NCI-H510A treated with DMSO at 0.1 percent for 48 hours (cell line): Measurements from ENCODE around the gene TMEM259.

Experiments used
- DNase-seq: peaks from one replicate; lab custom pipeline; 2025; lab: John Stamatoyannopoulos, UW

Gene TMEM259

DNA sequence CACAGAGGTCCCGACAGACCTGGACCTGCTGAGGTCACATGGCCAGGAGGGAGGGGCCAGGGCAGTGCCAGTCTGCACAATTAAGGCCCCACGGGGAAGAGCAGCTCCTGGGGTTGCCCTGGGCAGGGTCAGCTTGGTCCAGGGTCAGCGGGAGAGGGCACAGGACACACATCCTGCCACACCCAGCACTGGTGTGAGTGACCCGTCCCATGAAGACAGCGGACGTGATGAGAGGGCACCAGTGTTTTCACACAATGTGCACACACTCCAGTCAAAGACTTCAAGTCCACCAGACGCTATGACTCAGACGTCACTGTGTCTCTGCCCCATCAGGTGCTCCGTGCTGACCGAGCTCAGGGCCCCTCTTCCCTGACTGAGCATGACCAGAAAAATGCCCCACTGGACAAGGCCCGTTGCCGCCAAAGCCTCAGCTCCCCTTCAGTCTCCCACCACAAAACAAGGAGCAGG, 4.2 kb downstream of the TMEM259 start:
- DNase-seq, result no peak

DNA sequence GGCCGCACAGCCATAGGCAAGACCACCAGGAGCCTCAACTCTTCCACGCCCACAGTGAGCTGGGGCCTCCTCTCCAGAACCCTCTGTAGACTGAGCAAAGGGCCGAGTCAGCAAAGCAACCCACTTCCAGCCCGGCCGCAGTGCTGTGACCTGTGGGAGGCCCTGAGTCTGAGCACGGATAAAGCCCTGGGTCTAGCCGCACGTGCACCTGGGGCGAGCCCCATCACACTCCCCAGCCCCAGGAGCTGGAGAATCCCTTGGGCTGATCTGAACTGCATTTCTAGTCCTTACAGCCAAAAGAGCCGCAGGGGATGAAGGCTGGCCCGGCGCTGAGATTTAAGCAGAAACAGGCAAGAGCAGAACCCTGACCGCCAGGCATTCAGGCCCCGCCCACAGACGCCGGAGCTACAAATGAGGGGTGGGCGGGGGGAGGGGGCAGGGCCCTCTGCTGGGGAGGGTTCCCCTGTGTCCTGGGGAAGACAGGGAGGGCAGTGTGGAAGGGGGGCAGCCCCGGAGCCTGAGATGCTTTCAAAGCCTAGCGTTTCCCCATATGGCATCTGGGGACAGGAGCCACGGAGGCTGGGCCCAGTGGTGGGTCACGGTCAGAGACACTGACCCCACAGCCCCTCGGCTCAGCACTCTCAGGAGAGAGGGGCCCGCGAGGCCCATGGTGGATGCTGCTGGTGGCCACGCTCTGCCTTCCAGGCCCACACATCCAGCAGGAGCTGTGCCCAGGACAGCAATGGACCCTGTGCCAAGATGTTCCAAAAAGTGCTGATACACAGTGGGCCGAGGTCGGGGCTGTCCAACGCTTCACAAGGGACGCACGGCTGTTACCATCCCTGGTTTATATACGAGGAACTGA, 4.9 kb downstream of the TMEM259 start:
- DNase-seq, result no peak

DNA sequence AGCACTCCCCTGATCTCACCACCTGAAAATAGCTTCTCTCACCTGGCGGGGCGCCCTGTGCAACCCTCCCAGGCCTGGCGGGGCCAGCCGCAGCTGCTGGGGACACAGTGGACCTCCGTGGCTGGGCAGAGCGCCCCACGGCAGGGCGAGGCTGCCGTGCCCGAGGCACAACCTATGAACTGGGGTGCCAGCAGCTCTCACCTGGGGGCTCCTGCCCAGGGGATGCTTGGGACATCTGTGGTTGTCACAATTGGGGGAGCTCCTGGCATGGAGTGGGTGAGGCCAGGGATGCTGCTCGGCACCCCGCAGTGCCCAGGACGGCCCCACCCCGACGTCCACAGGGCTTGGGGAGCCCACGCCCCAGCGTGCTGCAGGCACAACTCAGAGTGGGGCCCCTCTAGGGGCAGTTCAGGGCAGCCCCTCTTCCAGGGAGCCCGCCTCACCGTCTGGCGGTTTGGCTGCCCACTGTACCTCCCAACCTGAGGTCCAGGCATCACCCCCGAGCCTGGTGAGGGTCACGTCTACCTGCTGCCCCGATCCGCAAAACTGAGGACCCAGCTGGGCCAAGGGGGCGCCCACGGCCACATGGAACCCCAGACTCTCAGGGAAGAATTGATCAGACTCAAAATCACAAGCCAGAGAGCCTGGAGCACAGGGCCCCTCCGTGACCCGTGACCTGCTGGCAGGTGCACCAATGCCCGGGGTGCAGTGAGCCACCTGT, 5.7 kb downstream of the TMEM259 start:
- no peak for DNase-seq

DNA sequence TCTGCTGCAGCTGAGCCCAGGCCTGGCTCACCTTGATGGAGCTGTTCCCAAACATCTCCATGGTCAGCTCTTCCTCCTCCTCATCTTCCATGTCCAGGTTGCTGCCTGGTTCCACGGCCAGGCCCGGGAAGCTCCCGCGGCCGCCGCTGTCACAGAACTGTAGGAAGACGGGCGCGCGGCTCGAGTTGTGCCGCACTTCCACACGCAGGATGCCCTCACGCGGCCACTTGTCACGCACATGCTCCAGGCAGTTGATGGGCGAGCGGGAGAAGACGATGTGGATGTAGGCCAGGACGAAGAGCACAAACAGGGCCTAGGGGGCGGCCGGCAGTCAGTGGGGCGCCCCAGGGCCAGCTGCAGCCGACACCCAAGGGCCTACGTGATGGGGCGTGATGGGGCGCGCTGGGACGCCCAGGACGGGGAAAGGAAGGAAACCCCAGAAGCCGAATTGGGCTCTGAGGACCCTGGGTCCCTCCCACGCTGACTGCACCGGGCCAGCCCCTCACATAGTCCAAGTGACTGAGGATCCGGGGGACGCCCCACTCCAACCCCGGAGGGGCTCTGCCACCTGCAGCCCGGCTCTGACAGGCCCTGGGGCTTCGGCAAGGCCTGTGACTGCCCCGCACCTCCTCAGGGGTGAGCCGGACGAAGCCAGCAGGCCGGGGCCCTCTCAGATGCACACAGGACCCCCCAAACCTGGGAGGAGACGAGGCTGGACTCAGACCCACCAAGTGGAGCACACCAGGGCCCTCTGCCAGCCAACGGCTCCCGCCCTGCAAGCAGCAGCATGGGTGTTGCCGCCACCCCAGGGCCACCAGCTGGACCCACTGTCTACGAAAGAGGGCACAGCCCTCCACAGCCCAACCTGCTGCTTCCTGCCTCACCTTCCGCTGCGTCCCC, 6.5 kb downstream of the TMEM259 start:
- no peak for DNase-seq

DNA sequence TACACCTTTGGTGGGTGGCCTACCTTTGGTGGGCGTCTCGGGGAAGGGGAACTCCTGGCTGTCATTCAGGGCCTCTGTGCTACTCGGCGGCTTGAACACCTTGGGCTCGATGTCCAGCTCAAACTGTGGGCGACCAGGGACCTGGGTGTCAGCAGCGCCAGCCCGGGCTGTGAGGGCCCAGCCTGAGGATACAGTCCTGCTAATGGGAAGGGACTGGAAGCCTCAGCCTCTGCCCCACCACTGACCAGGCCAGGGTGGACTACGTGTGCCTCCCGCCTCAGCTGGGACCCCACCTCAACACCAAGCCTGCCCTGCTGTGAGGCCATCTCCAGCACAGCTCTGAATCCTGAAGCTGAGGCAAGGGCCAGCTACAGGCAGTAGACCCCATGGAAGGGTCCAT, 7.7 kb downstream of the TMEM259 start:
- no peak for DNase-seq

DNA sequence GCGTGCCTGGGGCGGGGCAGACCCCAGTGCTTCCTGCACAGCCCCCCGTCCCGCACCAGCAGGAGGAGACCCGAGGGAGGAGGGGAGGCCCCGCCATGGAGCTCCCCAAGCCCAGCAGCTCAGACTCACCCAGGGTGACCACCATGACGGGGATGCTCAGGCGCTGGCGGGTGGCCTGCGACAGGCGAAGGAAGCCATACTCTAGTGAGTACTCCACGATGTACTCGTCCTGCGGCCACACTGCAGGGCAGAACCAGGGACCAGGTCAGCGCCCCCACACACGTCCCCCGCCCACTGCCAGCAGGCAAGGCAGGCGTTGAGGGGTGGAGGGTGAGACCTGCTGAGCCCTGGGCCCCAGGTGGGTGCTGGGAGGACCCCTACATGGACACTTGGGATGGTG, 8.6 kb downstream of the TMEM259 start:
- no peak for DNase-seq

DNA sequence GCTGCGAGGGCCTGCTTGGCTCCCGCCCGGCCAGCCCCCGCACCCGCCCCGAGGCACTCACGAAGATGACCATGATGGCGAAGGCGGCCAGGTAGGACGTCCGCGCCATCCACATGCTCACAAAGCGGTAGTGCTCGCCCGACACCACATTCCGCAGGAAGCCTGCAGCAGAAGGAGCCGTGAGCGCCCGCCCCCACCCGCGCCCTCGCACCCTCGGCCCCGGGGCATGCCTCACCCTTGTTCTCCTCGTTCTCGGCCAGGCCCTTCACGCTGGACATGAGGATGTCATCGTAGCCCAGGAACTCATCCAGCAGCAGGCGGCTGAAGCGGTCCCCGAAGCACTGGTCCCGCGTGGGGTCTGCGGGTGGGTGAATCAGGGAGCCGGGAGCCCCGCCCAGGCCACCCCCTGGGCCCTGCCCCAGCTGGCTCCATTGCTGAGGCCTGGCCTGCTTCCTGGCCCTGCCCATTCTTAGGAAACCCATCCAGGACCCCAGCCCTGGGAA, 9.0 kb downstream of the TMEM259 start:
- no peak for DNase-seq

DNA sequence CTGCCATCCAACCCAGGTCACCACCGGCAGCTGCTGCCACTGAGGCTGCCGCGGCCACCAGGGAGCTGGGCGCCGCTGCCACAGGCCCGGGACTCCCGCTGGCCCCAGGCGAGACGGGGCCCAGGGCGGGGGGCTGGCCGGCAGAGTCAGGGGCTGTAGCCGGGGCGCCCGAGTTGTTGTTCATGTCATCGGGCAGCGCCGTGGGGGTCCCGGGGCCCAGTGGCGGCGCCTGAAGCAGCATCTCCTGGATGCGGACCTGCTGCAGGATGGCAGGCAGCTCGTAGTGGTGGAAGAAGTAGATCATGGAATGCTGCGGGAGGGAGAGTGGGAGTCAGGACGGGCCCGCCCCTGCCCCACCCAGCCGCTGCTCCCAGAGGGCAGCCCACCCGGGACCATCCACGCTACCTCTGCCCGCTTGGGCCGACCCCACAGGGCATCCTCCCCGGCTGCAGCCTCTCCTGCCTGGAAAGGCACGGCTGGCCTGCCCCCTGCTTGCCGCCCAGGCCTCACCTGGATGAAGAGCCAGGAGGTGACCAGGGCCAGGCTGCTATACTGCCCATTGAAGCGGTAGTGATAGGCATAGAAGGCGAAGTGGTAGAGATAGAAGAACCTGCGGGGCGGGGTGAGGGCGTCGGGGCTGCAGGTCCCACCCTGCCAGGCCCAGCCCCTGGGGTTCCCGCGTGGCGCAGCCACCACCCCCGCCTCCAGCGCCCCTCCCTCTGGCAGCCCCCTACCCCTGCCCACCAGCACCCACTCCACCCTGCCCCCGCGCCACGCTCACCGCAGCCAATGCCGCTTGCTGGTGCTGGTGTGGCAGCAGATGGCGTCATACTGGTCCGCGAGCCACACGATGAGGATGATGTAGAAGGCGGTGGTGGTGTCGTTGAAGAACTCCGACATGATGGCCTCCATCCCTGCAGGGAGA, 10.1 kb downstream of the TMEM259 start:
- DNase-seq, result no peak

DNA sequence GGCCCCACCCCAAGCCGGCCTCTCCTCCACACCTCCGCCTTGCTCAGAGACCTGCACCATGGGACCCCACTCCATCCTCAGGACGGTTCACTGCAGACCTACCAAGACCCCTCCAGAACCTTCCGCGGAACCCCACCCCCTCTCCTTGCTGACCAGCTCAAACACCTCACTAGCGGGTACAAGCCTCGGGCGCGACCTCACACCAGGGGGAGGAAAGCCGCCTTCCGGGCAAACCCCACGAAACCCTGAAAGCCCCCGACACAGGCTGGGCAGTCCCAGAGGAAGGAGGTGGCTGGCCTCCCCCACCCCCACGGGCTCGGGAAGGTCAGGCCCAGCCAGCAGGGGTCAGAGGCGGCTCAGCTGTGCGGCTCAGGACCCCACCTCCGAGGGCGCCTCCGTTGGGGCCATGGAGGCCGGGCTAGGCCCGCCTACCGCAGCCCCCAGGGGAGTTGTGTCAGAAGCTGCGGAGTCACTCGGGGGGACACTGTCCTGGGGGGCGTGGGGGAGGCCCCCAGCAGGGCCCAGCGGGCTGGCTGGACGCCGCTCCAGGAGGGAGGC, 10.9 kb downstream of the TMEM259 start:
- DNase-seq, result no peak

DNA sequence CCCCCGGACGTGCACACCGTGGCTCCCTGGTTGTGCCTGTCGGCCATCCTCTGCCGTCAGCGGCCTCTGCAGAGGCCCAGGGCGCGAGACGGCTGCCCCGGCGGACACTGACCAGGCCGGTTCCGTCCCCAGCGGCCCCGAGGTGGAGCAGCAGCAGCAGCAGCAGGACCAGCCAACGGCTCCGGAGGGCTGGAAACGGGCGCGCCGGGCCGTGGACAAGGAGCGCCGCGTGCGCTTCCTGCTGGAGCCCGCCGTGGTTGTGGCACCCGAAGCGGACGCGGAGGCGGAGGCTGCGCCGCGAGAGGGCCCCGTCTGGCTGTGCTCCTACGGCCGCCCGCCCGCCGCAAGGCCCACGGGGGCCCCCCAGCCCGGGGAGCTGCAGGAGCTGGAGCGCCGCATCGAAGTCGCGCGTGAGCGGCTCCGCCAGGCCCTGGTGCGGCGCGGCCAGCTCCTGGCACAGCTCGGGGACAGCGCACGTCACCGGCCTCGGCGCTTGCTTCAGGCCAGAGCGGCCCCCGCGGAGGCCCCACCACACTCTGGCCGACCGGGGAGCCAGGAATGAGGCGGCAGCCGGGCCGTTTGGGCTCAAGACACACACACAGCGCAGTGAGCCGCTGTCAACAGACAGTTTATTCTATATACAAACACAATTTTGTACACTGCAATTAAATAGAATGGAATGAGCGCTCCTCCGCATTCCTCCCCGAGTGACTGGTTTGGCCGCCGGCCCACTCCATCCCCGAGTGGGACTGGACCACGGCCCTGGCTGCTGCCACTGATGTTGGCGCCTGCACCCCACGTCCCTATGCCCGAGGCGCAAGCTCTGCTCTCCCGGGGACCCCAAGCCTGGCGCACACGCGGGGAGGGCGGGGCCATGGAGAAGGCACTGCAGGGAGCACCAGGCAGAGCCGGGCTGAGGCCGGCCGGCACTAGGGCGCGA, 11.6 kb downstream of the TMEM259 start:
- no peak for DNase-seq

DNA sequence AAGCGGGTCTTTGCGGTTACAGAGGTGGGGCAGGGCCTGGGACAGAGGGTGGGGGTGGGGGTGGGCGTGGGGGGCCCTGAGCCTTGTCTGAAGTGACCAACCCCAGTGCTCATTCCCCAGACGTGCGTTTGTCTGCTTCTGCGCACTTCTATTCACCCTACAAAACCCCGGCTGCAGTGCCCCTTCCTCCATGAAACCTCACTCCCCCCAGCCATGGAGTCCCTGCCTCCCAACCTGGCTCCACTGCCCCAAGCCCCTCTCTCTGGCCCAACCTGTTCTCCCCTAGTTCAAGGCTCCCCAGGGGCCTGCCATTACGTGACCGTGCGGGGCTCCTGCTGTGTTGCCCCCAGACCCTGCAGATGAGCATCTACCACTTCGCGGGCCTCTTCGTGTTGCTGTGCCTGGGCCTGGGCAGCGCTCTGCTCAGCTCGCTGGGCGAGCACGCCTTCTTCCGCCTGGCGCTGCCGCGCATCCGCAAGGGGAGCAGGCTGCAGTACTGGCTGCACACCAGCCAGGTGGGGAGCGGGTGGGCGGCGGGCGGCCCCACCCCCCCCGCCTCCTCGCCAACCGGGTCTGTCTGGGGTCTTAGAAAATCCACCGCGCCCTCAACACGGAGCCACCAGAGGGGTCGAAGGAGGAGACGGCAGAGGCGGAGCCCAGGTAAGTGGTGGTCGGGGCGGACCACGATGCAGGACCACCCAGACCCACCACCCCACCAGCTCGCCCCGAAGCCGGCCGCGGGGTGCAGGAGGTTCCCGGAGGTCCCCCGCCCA, 12.5 kb downstream of the TMEM259 start:
- DNase-seq, result no peak

DNA sequence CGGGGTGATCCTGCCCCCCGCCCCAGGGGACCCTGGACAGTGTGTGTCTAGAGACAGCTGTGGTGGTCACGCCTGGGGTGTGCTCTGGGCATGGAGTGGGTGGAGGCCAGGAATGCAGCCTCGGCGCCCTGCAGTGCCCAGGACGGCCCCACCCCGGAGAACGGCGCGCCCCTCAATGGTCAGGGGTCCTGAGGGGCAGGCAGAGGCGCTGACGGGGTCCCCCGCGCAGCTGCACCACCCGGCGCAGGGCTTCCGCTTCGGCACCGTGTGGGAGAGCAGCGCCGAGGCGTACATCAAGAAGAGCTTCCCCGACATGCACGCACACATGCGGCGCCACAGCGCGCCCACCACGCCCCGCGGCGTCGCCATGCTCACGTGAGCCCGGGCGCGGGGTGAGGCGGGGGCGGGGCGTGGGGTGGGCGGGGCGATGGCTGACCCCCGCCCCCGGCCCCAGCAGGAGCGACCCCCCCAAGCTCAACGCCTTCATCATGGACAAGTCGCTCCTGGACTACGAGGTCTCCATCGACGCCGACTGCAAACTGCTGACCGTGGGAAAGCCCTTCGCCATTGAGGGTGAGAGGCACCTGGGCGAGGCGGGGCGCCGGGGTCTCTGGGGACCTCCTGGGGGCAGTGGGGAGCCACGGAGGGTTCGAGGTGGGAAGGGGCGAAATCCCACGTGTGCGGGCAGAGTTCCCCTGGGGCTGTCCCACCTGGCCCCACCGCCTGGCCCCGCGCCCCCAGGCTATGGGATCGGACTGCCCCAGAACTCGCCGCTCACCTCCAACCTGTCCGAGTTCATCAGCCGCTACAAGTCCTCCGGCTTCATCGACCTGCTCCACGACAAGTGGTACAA, 13.3 kb downstream of the TMEM259 start:
- no peak for DNase-seq

DNA sequence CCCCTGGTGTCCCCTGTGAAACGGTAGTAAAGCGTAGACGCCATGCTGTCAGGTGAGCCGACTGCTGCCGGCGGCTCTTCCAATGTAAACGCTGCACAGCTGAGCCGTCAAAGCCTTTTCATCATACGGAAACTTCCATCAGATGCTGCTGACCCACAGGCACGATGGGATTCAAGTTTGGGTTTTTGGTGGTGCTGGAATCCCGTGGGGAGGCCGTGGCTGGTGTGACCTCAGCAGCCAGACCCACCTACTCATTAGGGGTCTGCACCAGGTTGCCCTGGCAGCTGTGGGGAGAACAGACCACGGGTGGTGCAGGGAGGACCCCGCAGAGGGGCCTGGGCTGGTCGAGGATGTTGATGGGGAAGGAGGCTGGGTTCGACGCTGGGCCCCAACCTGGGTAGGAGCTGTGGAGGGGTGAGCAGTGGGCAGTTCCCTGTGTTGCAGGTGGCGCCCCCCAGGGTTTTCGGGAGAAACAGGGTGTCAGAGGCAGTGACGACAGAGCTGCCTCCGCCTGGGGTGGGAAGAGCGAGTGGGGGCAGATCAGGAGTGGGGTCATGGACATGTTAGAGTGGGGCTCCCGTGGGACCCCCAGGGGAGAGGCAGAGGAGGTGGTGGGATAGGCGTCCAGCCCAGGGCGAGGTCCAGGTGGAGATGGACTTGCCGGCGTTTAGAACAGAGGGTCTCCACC, 14.1 kb downstream of the TMEM259 start:
- DNase-seq, result no peak

DNA sequence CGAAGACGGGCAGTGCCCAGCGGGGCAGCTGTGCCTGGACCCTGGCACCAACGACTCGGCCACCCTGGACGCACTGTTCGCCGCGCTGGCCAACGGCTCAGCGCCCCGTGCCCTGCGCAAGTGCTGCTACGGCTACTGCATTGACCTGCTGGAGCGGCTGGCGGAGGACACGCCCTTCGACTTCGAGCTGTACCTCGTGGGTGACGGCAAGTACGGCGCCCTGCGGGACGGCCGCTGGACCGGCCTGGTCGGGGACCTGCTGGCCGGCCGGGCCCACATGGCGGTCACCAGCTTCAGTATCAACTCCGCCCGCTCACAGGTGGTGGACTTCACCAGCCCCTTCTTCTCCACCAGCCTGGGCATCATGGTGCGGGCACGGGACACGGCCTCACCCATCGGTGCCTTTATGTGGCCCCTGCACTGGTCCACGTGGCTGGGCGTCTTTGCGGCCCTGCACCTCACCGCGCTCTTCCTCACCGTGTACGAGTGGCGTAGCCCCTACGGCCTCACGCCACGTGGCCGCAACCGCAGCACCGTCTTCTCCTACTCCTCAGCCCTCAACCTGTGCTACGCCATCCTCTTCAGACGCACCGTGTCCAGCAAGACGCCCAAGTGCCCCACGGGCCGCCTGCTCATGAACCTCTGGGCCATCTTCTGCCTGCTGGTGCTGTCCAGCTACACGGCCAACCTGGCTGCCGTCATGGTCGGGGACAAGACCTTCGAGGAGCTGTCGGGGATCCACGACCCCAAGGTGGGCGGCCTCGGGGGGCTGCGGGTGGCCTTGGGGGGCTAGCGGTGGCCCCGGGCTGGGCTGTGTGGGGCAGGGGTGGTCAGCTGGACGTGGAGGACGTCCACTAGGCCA, 15.9 kb downstream of the TMEM259 start:
- DNase-seq, result no peak

DNA sequence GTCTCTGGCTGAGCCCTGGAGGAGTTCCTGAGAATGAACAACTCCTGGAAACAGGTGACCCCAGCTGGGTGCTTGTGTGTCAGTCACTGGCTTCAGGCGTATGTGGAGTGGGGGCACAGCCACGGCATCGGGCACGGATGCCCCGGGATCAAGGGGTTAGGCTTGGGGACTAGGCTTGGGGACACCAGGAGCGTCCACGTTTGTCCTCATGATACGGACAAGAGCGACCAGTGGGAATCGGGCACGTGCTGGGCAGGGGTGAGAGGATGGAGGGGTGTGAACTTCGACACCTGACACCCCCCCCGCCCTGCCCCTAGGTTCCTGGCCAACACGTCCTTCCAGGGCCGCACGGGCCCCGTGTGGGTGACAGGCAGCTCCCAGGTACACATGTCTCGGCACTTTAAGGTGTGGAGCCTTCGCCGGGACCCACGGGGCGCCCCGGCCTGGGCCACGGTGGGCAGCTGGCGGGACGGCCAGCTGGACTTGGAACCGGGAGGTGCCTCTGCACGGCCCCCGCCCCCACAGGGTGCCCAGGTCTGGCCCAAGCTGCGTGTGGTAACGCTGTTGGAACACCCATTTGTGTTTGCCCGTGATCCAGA, 16.6 kb downstream of the TMEM259 start:
- no peak for DNase-seq

DNA sequence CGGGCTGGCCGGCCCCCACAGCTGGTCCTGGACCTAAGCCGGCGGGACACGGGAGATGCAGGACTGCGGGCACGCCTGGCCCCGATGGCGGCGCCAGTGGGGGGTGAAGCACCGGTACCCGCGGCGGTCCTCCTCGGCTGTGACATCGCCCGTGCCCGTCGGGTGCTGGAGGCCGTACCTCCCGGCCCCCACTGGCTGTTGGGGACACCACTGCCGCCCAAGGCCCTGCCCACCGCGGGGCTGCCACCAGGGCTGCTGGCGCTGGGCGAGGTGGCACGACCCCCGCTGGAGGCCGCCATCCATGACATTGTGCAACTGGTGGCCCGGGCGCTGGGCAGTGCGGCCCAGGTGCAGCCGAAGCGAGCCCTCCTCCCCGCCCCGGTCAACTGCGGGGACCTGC, 17.6 kb downstream of the TMEM259 start:
- no peak for DNase-seq
